GM18861 (cell line): ENCODE results near the gene RAB3B.

Experiments used
- ATAC-seq: cut with Tn5 transposase; IDR thresholded peaks from one replicate; pipeline ENCODE4 v1.9.1; 2021; ENCODE audit not compliant: unreplicated experiment

RAB3B gene

GRCh38 chr1:51957618-51958017 is 32.9 kb downstream of the RAB3B start:
- no peak for ATAC-seq

GRCh38 chr1:51956528-51957509 is 33.7 kb downstream of the RAB3B start:
- no peak for ATAC-seq

GRCh38 chr1:51955797-51956527 is 34.5 kb downstream of the RAB3B start:
- no peak for ATAC-seq

GRCh38 chr1:51954783-51955182 is 35.7 kb downstream of the RAB3B start:
- no peak for ATAC-seq

- no peak for ATAC-seq
Measured at GRCh38 chr1:51953079-51953478, 37.4 kb downstream of the RAB3B start.

GRCh38 chr1:51952638-51953037 is 37.9 kb downstream of the RAB3B start:
- ATAC-seq, result no peak

GRCh38 chr1:51950701-51951100 is 39.8 kb downstream of the RAB3B start:
- no peak for ATAC-seq

GRCh38 chr1:51949014-51949702 is 41.3 kb downstream of the RAB3B start:
- no peak for ATAC-seq

- no peak for ATAC-seq
Measured at GRCh38 chr1:51948491-51948915, 42.0 kb downstream of the RAB3B start.

GRCh38 chr1:51946300-51946699 is 44.2 kb downstream of the RAB3B start:
- no peak for ATAC-seq

- ATAC-seq, result no peak
Measured at GRCh38 chr1:51945591-51945990, 44.9 kb downstream of the RAB3B start.

- no peak for ATAC-seq
Measured at GRCh38 chr1:51942281-51942680, 48.2 kb downstream of the RAB3B start.

- ATAC-seq, result no peak
Measured at GRCh38 chr1:51941528-51941927, 49.0 kb downstream of the RAB3B start.

GRCh38 chr1:51937112-51937511 is 53.4 kb downstream of the RAB3B start:
- no peak for ATAC-seq

GRCh38 chr1:51936531-51936930 is 54.0 kb downstream of the RAB3B start:
- no peak for ATAC-seq

- no peak for ATAC-seq
Measured at GRCh38 chr1:51933344-51933743, 57.2 kb downstream of the RAB3B start.

- no peak for ATAC-seq
Measured at GRCh38 chr1:51930329-51930728, 60.2 kb downstream of the RAB3B start.

- no peak for ATAC-seq
Measured at GRCh38 chr1:51928896-51929295, 61.6 kb downstream of the RAB3B start.

GRCh38 chr1:51927029-51927428 is 63.5 kb downstream of the RAB3B start:
- no peak for ATAC-seq

- no peak for ATAC-seq
Measured at GRCh38 chr1:51926171-51926812, 64.2 kb downstream of the RAB3B start.

- no peak for ATAC-seq
Measured at GRCh38 chr1:51924455-51924854, 66.0 kb downstream of the RAB3B start.
